OCI-LY1 (cell line): ENCODE measurements around the gene COPS9.

Source experiments
- H2AFZ ChIP-seq: fragments of 200-600 bp; sonication (generic), shearing (Covaris generic); 2 replicates; pipeline ENCODE4 v1.6.0; 2014; ENCODE audit warnings: antibody characterized with exemption, mild to moderate bottlenecking, low read length
- H3F3A ChIP-seq: fragments of 200-600 bp; sonication (generic), shearing (Covaris generic); 2 replicates; pipeline ENCODE4 v1.6.0; 2014; ENCODE audit warnings: mild to moderate bottlenecking, antibody characterized with exemption, low read length, moderate library complexity; ENCODE audit not compliant: insufficient read depth
- H3K27ac ChIP-seq: fragments of 200-600 bp; sonication (generic); 2 replicates; pipeline ENCODE4 v1.5.1; 2014; ENCODE audit warnings: low read length, mixed run types, mild to moderate bottlenecking, low read depth; ENCODE audit not compliant: poor library complexity, severe bottlenecking
- H3K27me3 ChIP-seq: fragments of 200-600 bp; sonication (generic); 2 replicates; pipeline ENCODE4 v1.6.0; 2014; ENCODE audit warnings: antibody characterized with exemption, mild to moderate bottlenecking, low read length, moderate library complexity; ENCODE audit not compliant: insufficient read depth
- H3K36me3 ChIP-seq: fragments of 200-600 bp; sonication (generic); 2 replicates; pipeline ENCODE4 v1.6.1; 2014; ENCODE audit warnings: mild to moderate bottlenecking, antibody characterized with exemption, low read length, moderate library complexity, mixed read lengths; ENCODE audit not compliant: insufficient read depth
- H3K4me1 ChIP-seq: fragments of 200-600 bp; sonication (generic); 2 replicates; pipeline ENCODE4 v1.5.1; 2014; ENCODE audit warnings: mild to moderate bottlenecking, low read length, moderate library complexity; ENCODE audit not compliant: insufficient read depth, severe bottlenecking
- H3K4me2 ChIP-seq: fragments of 200-600 bp; sonication (generic), shearing (Covaris generic); 2 replicates; pipeline ENCODE4 v1.6.1; 2014; ENCODE audit warnings: low read length
- H3K4me3 ChIP-seq: fragments of 200-600 bp; sonication (generic); 2 replicates; pipeline ENCODE4 v1.5.1; 2014; ENCODE audit warnings: low read length, low read depth, mild to moderate bottlenecking, mixed read lengths; ENCODE audit not compliant: poor library complexity, severe bottlenecking
- H3K79me2 ChIP-seq: fragments of 200-600 bp; shearing (Covaris generic); 2 replicates; pipeline ENCODE4 v1.6.1; 2016; ENCODE audit warnings: mixed run types, low read length, mixed read lengths; ENCODE audit not compliant: insufficient read depth
- H3K9ac ChIP-seq: fragments of 200-600 bp; sonication (generic), shearing (Covaris generic); 2 replicates; pipeline ENCODE4 v1.6.1; 2014; ENCODE audit warnings: mild to moderate bottlenecking, low read length, mixed read lengths
- H3K9me2 ChIP-seq: fragments of 200-600 bp; sonication (generic), shearing (Covaris generic); 2 replicates; pipeline ENCODE4 v1.6.1; 2014; ENCODE audit warnings: low read depth, mild to moderate bottlenecking, low read length, mixed read lengths
- H3K9me3 ChIP-seq: fragments of 200-600 bp; shearing (Covaris generic); 2 replicates; pipeline ENCODE4 v1.6.1; 2014; ENCODE audit warnings: low read length, mixed read lengths
- H4K20me1 ChIP-seq: fragments of 200-600 bp; sonication (generic), shearing (Covaris generic); 2 replicates; pipeline ENCODE4 v1.6.0; 2016; ENCODE audit warnings: mild to moderate bottlenecking, low read length; ENCODE audit not compliant: insufficient read depth
- CTCF ChIP-seq: fragments of 200-600 bp; sonication (generic), shearing (Covaris generic); IDR thresholded peaks from 2 replicates; pipeline ENCODE4 v1.5.1; 2017; ENCODE audit warnings: mild to moderate bottlenecking, antibody characterized with exemption, low read length, moderate library complexity, mixed read lengths
- EZH2 ChIP-seq: fragments of 200-600 bp; sonication (generic), shearing (Covaris generic); IDR thresholded peaks from 2 replicates; pipeline ENCODE4 v1.8.0; 2017; ENCODE audit warnings: borderline replicate concordance, mixed run types, mild to moderate bottlenecking, antibody characterized with exemption, low read length, moderate library complexity, mixed read lengths

COPS9 gene

GRCh38 chr2:240153418-240153817 is 17.3 kb upstream of the COPS9 start:
- no peaks in the 10 kb centered on the region for H3F3A ChIP-seq

GRCh38 chr2:240151477-240152031 is 15.4 kb upstream of the COPS9 start:
- Histone ChIP-seq H3K4me2 (no peak overlapping the region), H2AFZ (no peak overlapping the region), H4K20me1 (no peaks in the 10 kb centered on the region), H3K9me2 (no peaks in the 10 kb centered on the region), H3K9ac (no peak overlapping the region), H3K36me3 (no peaks in the 10 kb centered on the region), H3K4me1 (no peaks in the 10 kb centered on the region), H3K27ac (no peak overlapping the region), H3K4me3 (no peak overlapping the region), H3K27me3 (no peaks in the 10 kb centered on the region), H3F3A (no peaks in the 10 kb centered on the region), H3K79me2 (no peaks in the 10 kb centered on the region), H3K9me3 (no peaks in the 10 kb centered on the region)
- TF ChIP-seq EZH2 (no peak), CTCF (no peak)

More at GRCh38 chr2:240153418-240153817, 17.3 kb upstream of the COPS9 start:
- H3K4me3 ChIP-seq = no peak overlapping the region
- no peaks in the 10 kb centered on the region for H3K9me2 ChIP-seq
- H3K79me2 ChIP-seq = no peaks in the 10 kb centered on the region
- no peaks in the 10 kb centered on the region for H3K36me3 ChIP-seq
- H3K27me3 ChIP-seq = no peaks in the 10 kb centered on the region
- H3K4me1 ChIP-seq = no peaks in the 10 kb centered on the region
- no peaks in the 10 kb centered on the region for H3K9me3 ChIP-seq
- H3K27ac ChIP-seq = no peak overlapping the region
- no peak overlapping the region for H3K4me2 ChIP-seq
- H3K9ac ChIP-seq = no peak overlapping the region
- TF ChIP-seq CTCF (no peak), EZH2 (no peak)
- no peaks in the 10 kb centered on the region for H4K20me1 ChIP-seq
- H2AFZ ChIP-seq = no peak overlapping the region

- H3K36me3 ChIP-seq = no peaks in the 10 kb centered on the region
- no peaks in the 10 kb centered on the region for H4K20me1 ChIP-seq
- H3K9ac ChIP-seq = no peak overlapping the region
- no peaks in the 10 kb centered on the region for H3K9me2 ChIP-seq
- no peaks in the 10 kb centered on the region for H3K79me2 ChIP-seq
- H3K27ac ChIP-seq = no peak overlapping the region
- no peaks in the 10 kb centered on the region for H3K27me3 ChIP-seq
- TF ChIP-seq EZH2 (no peak), CTCF (peak; percentile 78)
- no peak overlapping the region for H3K4me2 ChIP-seq
- no peaks in the 10 kb centered on the region for H3K9me3 ChIP-seq
- H3K4me1 ChIP-seq = no peaks in the 10 kb centered on the region
- H3F3A ChIP-seq = no peaks in the 10 kb centered on the region
- H2AFZ ChIP-seq = no peak overlapping the region
- no peak overlapping the region for H3K4me3 ChIP-seq
Measured at GRCh38 chr2:240149943-240150784, 14.1 kb upstream of the COPS9 start.
